ENCODE results near the gene CALHM2.

Gene CALHM2

GRCh38 chr10:103445767-103446567 lies 6.2 kb downstream of the CALHM2 start:
- H3K27me3 ChIP-seq: no peaks in the 10 kb centered on the region
- peaks cover 86% of the 10 kb centered on the region for H3K36me3 ChIP-seq
- no peak for DNase-seq
- H3K9me3 ChIP-seq: no peaks in the 10 kb centered on the region
- H3K4me3 ChIP-seq (ENCODE audit: low read depth, low read length): no peak overlapping the region
- TF ChIP-seq CTCF (IDR thresholded peaks at IDR 0.05; ENCODE audit: low read depth, low read length): no peak
- peaks cover 2% of the 10 kb centered on the region; the same call in 1 of the 2 replicates for H3K4me1 ChIP-seq

- DNase-seq: no peak
- H3K27me3 ChIP-seq: no peaks in the 10 kb centered on the region
- H3K36me3 ChIP-seq: peaks cover 92% of the 10 kb centered on the region
- no peak overlapping the region for H3K4me3 ChIP-seq (ENCODE audit: low read depth, low read length)
- no peak for TF ChIP-seq CTCF (IDR thresholded peaks at IDR 0.05; ENCODE audit: low read depth, low read length)
- peaks cover 2% of the 10 kb centered on the region; the same call in 1 of the 2 replicates for H3K4me1 ChIP-seq
- H3K9me3 ChIP-seq: no peaks in the 10 kb centered on the region
These were observed 6.8 kb downstream of the CALHM2 start for GRCh38 chr10:103445366-103445765.

- Histone ChIP-seq H3K4me1 (peaks cover 2% of the 10 kb centered on the region; the same call in 1 of the 2 replicates), H3K27me3 (no peaks in the 10 kb centered on the region), H3K9me3 (no peaks in the 10 kb centered on the region), H3K36me3 (peaks cover 90% of the 10 kb centered on the region), H3K4me3 (ENCODE audit: low read depth, low read length) (no peak overlapping the region)
- no peak for TF ChIP-seq CTCF (IDR thresholded peaks at IDR 0.05; ENCODE audit: low read depth, low read length)
- DNase-seq: no peak
These were observed 7.7 kb downstream of the CALHM2 start for GRCh38 chr10:103444478-103444877.

- DNase-seq: no peak
- TF ChIP-seq CTCF (IDR thresholded peaks at IDR 0.05; ENCODE audit: low read depth, low read length): no peak
- H3K9me3 ChIP-seq: no peaks in the 10 kb centered on the region
- H3K4me1 ChIP-seq: peaks cover 2% of the 10 kb centered on the region; the same call in 1 of the 2 replicates
- no peaks in the 10 kb centered on the region for H3K27me3 ChIP-seq
- peaks cover 93% of the 10 kb centered on the region for H3K36me3 ChIP-seq
- no peak overlapping the region for H3K4me3 ChIP-seq (ENCODE audit: low read depth, low read length)
These were observed 8.5 kb downstream of the CALHM2 start for GRCh38 chr10:103443475-103444185.

- no peak for DNase-seq
- TF ChIP-seq CTCF (IDR thresholded peaks at IDR 0.05; ENCODE audit: low read depth, low read length): no peak
- no peaks in the 10 kb centered on the region for H3K27me3 ChIP-seq
- peaks cover 2% of the 10 kb centered on the region; the same call in 1 of the 2 replicates for H3K4me1 ChIP-seq
- H3K36me3 ChIP-seq: peaks cover 95% of the 10 kb centered on the region
- no peaks in the 10 kb centered on the region for H3K9me3 ChIP-seq
- H3K4me3 ChIP-seq (ENCODE audit: low read depth, low read length): no peak overlapping the region
These were observed 10.1 kb downstream of the CALHM2 start for GRCh38 chr10:103442031-103442461.
